Measurements from ENCODE around the gene CDCA3.
"Not testable (repeated sequence)": the region's sequence is repeated elsewhere in the genome, so short reads cannot be mapped to it uniquely, and the experiment has no call there.

The CDCA3 gene

GRCh38 chr12:6851153-6851920, at the start of gene CDCA3:
Gene CDCA3, minus strand, starts transcription at chr12:6851286. Its CDS starts 334 bp downstream, at chr12:6850952.
- peak; percentile 91 to 95 for DNase-seq

GRCh38 chr12:6899837-6900519, 48.9 kb upstream of the CDCA3 start:
- no peak for DNase-seq

GRCh38 chr12:6899427-6899826, 48.3 kb upstream of the CDCA3 start:
- no peak for DNase-seq

GRCh38 chr12:6896846-6897435, 45.9 kb upstream of the CDCA3 start:
- DNase-seq: peak; percentile 70 to 89

- no peak for DNase-seq
Measured at GRCh38 chr12:6894321-6894720, 43.2 kb upstream of the CDCA3 start.

- not testable (repeated sequence) for DNase-seq
Measured at GRCh38 chr12:6892683-6893082, 41.6 kb upstream of the CDCA3 start.

GRCh38 chr12:6891646-6892001, 40.5 kb upstream of the CDCA3 start:
- no peak for DNase-seq

GRCh38 chr12:6890789-6891645, 39.9 kb upstream of the CDCA3 start:
- DNase-seq: peak; percentile 79 to 81

GRCh38 chr12:6889775-6890573, 38.9 kb upstream of the CDCA3 start:
- DNase-seq: not testable (repeated sequence)

GRCh38 chr12:6888794-6889193, 37.7 kb upstream of the CDCA3 start:
- DNase-seq: not testable (repeated sequence)

- DNase-seq: no peak
Measured at GRCh38 chr12:6888360-6888759, 37.3 kb upstream of the CDCA3 start.

- no peak for DNase-seq
Measured at GRCh38 chr12:6887460-6887859, 36.4 kb upstream of the CDCA3 start.

- DNase-seq: not testable (repeated sequence)
Measured at GRCh38 chr12:6886206-6886999, 35.3 kb upstream of the CDCA3 start.

- DNase-seq: no peak
Measured at GRCh38 chr12:6884539-6884938, 33.5 kb upstream of the CDCA3 start.

GRCh38 chr12:6883683-6884082, 32.6 kb upstream of the CDCA3 start:
- DNase-seq: no peak

- no peak for DNase-seq
Measured at GRCh38 chr12:6883252-6883651, 32.2 kb upstream of the CDCA3 start.

- DNase-seq: not testable (repeated sequence)
Measured at GRCh38 chr12:6879824-6880223, 28.7 kb upstream of the CDCA3 start.

- not testable (repeated sequence) for DNase-seq
Measured at GRCh38 chr12:6874015-6874368, 22.9 kb upstream of the CDCA3 start.

GRCh38 chr12:6873094-6874014, 22.3 kb upstream of the CDCA3 start, which contains the start of gene SPSB2:
Gene SPSB2, minus strand, starts transcription at chr12:6873303. Its CDS starts 402 bp downstream, at chr12:6872901.
- peak; percentile 14 to 56 for DNase-seq
